Transverse colon (tissue), 4 donors: ENCODE results near the gene TMEM184A. TPM values are rescaled to one million over a fixed set of nuclear protein-coding genes. Genes with fewer than 3 reads are reported as not detected.

Source experiments
- DNase-seq: peaks from one replicate; pipeline ENCODE4 v3.0.0-alpha.2; 2019
- H3K27ac ChIP-seq, 4 donors: fragments of 200-600 bp; sonication (generic); 2 replicates each; pipeline ENCODE4 v1.5.1; 2016 to 2018; ENCODE audit warnings: inconsistent platforms in 4 of 4
- H3K27me3 ChIP-seq: fragments of 200-600 bp; sonication (generic); 2 replicates; pipeline ENCODE4 v1.5.1; 2017; ENCODE audit warnings: inconsistent platforms
- H3K36me3 ChIP-seq, 4 donors: fragments of 200-600 bp; sonication (generic); 2 replicates each; pipeline ENCODE4 v1.5.1; 2017 to 2019; ENCODE audit warnings: inconsistent platforms in 4 of 4
- H3K4me1 ChIP-seq, 4 donors: fragments of 200-600 bp; sonication (generic); 2 replicates each; pipeline ENCODE4 v1.5.1; 2017 to 2020; ENCODE audit warnings: inconsistent platforms in 4 of 4
- H3K4me3 ChIP-seq, 4 donors: fragments of 200-600 bp; sonication (generic); 1 replicate in 1 of 4; 2 replicates in 3 of 4; pipeline versions ENCODE4 v1.5.1 to v1.6.1; 2017 to 2019; ENCODE audit warnings: inconsistent platforms in 4 of 4
- H3K9me3 ChIP-seq, 2 donors: fragments of 200-600 bp; sonication (generic); 2 replicates each; pipeline ENCODE4 v1.5.1; 2017 to 2019; ENCODE audit warnings: inconsistent platforms in 2 of 2
- EP300 ChIP-seq: sonication (generic); formaldehyde crosslinking; IDR thresholded peaks from one replicate; pipeline ENCODE4 v1.6.1; 2017; ENCODE audit warnings: antibody characterized with exemption, low read depth
- POLR2A ChIP-seq: fragments of 450-650 bp; IDR thresholded peaks from one replicate; pipeline ENCODE4 v1.6.1; 2016; ENCODE audit warnings: antibody characterized with exemption, mild to moderate bottlenecking, moderate library complexity
- POLR2AphosphoS5 ChIP-seq, 3 donors: sonication (generic); formaldehyde crosslinking; IDR thresholded peaks; one replicate each; pipeline ENCODE4 v1.6.1; 2016; ENCODE audit warnings: antibody characterized with exemption in 3 of 3
- WGBS, 2 donors: methylation state at CpG; one replicate each; pipeline ENCODE4 v1.1.5; 2018; ENCODE audit warnings: low coverage in 1 of 2; 5-methylcytosine and 5-hydroxymethylcytosine counted together
- in situ Hi-C, 4 donors: fragments of 200-750 bp; cut with MboI; loops; one replicate each; pipeline versions ENCODE4 v1.15.0 to v1.15.1; 2017; ENCODE audit warnings: low sequenced_read_pairs in 3 of 4, low pct_ligation_motif_present in 1 of 4, low pct_unique_long_range_greater_than_20kb in 1 of 4
- intact Hi-C: fragments of 100-400 bp; cut with DNase I; formaldehyde crosslinking; loops from one replicate; pipeline ENCODE4 v1.15.1; 2023; ENCODE audit warnings: low total_unique reads
- total RNA-seq, 4 donors: library from RNA; depleted of rRNA; stranded (reverse); fragments of >200 nt; gene quantifications; one replicate each; pipeline ENCODE4 v1.1.0, GENCODE V29; 2016
- TF ChIP-seq, protein P1 (sequence below), 5 experiments: fragments of 200-600 bp in 3 of 5; fragments of 450-650 bp in 2 of 5; sonication (generic) in 3 of 5; IDR thresholded peaks; 1 replicate in 2 of 5; 2 replicates in 3 of 5; pipeline ENCODE4 v1.5.1; 2016 to 2017; ENCODE audit warnings: antibody characterized with exemption in 5 of 5, inconsistent platforms in 3 of 5, mild to moderate bottlenecking in 2 of 5, moderate library complexity in 1 of 5

The TMEM184A gene
- total RNA-seq, 4 donors from 2014 or later: 49.9 to 151 (median 94.1) TPM

DNA sequence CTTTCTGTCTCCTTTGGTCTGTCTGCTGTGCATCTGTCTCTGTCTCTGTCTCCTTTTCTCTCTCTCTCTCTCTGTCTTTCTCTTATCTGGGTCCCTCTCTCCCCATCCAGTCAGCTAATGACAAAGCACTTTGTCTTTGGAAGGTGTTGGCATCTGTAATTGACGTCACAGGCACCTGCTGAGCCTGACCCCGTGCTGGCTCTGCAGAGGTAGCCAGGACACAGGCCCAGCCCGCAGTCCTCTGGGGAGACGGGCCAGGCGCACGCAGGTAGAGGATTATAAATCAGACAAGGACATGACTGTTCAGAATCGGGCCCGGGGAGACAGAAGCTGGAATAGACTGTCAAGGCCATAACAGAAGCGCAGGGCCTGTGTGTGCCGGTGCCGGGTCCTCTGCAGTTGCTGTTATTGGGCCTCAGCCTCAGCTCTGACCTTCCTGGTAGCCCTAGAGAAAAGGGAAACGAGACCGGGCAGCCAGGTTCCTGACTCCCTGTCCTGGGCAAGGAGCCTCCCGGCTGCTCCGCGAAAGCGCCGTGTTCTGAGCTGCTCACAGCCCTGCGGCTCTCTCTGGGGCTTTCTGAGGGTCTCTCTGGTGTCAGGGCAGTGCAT is 24.5 kb upstream of the TMEM184A start:
- Histone ChIP-seq H3K27me3 (no peaks in the 10 kb centered on the region), H3K9me3 (no peaks in the 10 kb centered on the region), H3K36me3 (no peaks in the 10 kb centered on the region), H3K27ac (no peak overlapping the region), H3K4me3 (no peak overlapping the region), H3K4me1 (peaks cover 0 to 8% (median 2%) of the 10 kb centered on the region in 4 donors)
- in situ Hi-C loops (loop anchor here in 3 of 4 donors (5.0 to 25.0 kb wide), 3 partner anchors 632 to 762 kb away; no protein-coding TSS in a partner anchor), intact Hi-C loops (loop anchor here (10.0 kb wide), 1 partner anchor 764 kb away; no protein-coding TSS in a partner anchor)
- no peak for DNase-seq
- TF ChIP-seq POLR2AphosphoS5 (IDR thresholded peaks at IDR 0.05): no peak
- TF ChIP-seq, protein P1, sequence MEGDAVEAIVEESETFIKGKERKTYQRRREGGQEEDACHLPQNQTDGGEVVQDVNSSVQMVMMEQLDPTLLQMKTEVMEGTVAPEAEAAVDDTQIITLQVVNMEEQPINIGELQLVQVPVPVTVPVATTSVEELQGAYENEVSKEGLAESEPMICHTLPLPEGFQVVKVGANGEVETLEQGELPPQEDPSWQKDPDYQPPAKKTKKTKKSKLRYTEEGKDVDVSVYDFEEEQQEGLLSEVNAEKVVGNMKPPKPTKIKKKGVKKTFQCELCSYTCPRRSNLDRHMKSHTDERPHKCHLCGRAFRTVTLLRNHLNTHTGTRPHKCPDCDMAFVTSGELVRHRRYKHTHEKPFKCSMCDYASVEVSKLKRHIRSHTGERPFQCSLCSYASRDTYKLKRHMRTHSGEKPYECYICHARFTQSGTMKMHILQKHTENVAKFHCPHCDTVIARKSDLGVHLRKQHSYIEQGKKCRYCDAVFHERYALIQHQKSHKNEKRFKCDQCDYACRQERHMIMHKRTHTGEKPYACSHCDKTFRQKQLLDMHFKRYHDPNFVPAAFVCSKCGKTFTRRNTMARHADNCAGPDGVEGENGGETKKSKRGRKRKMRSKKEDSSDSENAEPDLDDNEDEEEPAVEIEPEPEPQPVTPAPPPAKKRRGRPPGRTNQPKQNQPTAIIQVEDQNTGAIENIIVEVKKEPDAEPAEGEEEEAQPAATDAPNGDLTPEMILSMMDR (IDR thresholded peaks at IDR 0.05): no peak
- TF ChIP-seq POLR2A: no peak
- TF ChIP-seq EP300: no peak
- WGBS, 2 donors: 86 to 92% methylated on average over 1 to 19 of the region's 19 CpGs

GRCh38 chr7:1579481-1580421 is 23.7 kb upstream of the TMEM184A start:
- peak; percentile 76 for DNase-seq
- TF ChIP-seq POLR2AphosphoS5 (IDR thresholded peaks at IDR 0.05) (no peak), POLR2A (no peak)
- TF ChIP-seq, protein P1 (IDR thresholded peaks at IDR 0.05): peak; percentile 68 to 83 (median 80)
- in situ Hi-C loops (loop anchor here in 3 of 4 donors (5.0 to 25.0 kb wide), 3 partner anchors 633 to 763 kb away; no protein-coding TSS in a partner anchor), intact Hi-C loops (loop anchor here (10.0 kb wide), 1 partner anchor 765 kb away; no protein-coding TSS in a partner anchor)
- Histone ChIP-seq H3K36me3 (no peaks in the 10 kb centered on the region), H3K4me1 (peaks cover 0 to 8% (median 2%) of the 10 kb centered on the region in 4 donors), H3K9me3 (no peaks in the 10 kb centered on the region), H3K27ac (no peak overlapping the region), H3K27me3 (no peaks in the 10 kb centered on the region), H3K4me3 (no peak overlapping the region)
- WGBS, 2 donors: 29 to 66% methylated on average over 3 to 14 of the region's 14 CpGs

GRCh38 chr7:1578513-1578912 is 22.5 kb upstream of the TMEM184A start:
- no peaks in the 10 kb centered on the region for H3K9me3 ChIP-seq
- 88 to 95% methylated on average over 6 of the region's 6 CpGs for WGBS, 2 donors
- no peak overlapping the region for H3K4me3 ChIP-seq
- peaks cover 0 to 8% (median 2%) of the 10 kb centered on the region in 4 donors for H3K4me1 ChIP-seq
- no peak for TF ChIP-seq POLR2A
- TF ChIP-seq, protein P1 (IDR thresholded peaks at IDR 0.05): no peak
- TF ChIP-seq POLR2AphosphoS5 (IDR thresholded peaks at IDR 0.05): no peak
- TF ChIP-seq EP300: no peak
- DNase-seq: no peak
- H3K27ac ChIP-seq: no peak overlapping the region
- no peaks in the 10 kb centered on the region for H3K27me3 ChIP-seq
- no peaks in the 10 kb centered on the region for H3K36me3 ChIP-seq
- intact Hi-C loops: no loop called here
- in situ Hi-C loops: loop anchor here in 3 of 4 donors (25.0 kb wide), 2 partner anchors 634 to 759 kb away; no protein-coding TSS in a partner anchor
